ENCODE results near the gene GNPTG.

Gene GNPTG

GRCh38 chr16:1335211-1335971 is 16.3 kb upstream of the GNPTG start:
- DNase-seq (ENCODE audit: low read depth), result no peak
- H3K4me3 ChIP-seq (ENCODE audit: low read depth, low read length), result no peak overlapping the region
- TF ChIP-seq CTCF (conservative IDR thresholded peaks at IDR 0.05; ENCODE audit: low read depth, low read length), result no peak

GRCh38 chr16:1335996-1336395 is 15.7 kb upstream of the GNPTG start:
- no peak for TF ChIP-seq CTCF (conservative IDR thresholded peaks at IDR 0.05; ENCODE audit: low read depth, low read length)

GRCh38 chr16:1336619-1337018 is 15.1 kb upstream of the GNPTG start:
- no peak for DNase-seq (ENCODE audit: low read depth)
- no peak for TF ChIP-seq CTCF (conservative IDR thresholded peaks at IDR 0.05; ENCODE audit: low read depth, low read length)
- no peak overlapping the region for H3K4me3 ChIP-seq (ENCODE audit: low read depth, low read length)

More at GRCh38 chr16:1335996-1336395, 15.7 kb upstream of the GNPTG start:
- no peak for DNase-seq (ENCODE audit: low read depth)
- no peak overlapping the region for H3K4me3 ChIP-seq (ENCODE audit: low read depth, low read length)

- TF ChIP-seq CTCF (conservative IDR thresholded peaks at IDR 0.05; ENCODE audit: low read depth, low read length), result no peak
- no peak overlapping the region for H3K4me3 ChIP-seq (ENCODE audit: low read depth, low read length)
- no peak for DNase-seq (ENCODE audit: low read depth)
Observed at GRCh38 chr16:1337486-1337885, 14.2 kb upstream of the GNPTG start.

- DNase-seq (ENCODE audit: low read depth), result no peak
- no peak overlapping the region for H3K4me3 ChIP-seq (ENCODE audit: low read depth, low read length)
- TF ChIP-seq CTCF (conservative IDR thresholded peaks at IDR 0.05; ENCODE audit: low read depth, low read length), result peak; percentile 40
Observed at GRCh38 chr16:1338119-1338730, 13.5 kb upstream of the GNPTG start.

- H3K4me3 ChIP-seq (ENCODE audit: low read depth, low read length), result no peak overlapping the region
- no peak for DNase-seq (ENCODE audit: low read depth)
- no peak for TF ChIP-seq CTCF (conservative IDR thresholded peaks at IDR 0.05; ENCODE audit: low read depth, low read length)
Observed at GRCh38 chr16:1338855-1339675, 12.7 kb upstream of the GNPTG start.

All from choroid plexus epithelial cell (primary cell).